ENCODE measurements around the gene RAPGEF4. TPM values are rescaled to one million over a fixed set of nuclear protein-coding genes. Genes with fewer than 3 reads are reported as not detected.

The RAPGEF4 gene
- total and polyA plus RNA-seq, 2 of the 4 experiments (the other 2 are of a cell fraction): 1.7 to 3.2 TPM

DNA sequence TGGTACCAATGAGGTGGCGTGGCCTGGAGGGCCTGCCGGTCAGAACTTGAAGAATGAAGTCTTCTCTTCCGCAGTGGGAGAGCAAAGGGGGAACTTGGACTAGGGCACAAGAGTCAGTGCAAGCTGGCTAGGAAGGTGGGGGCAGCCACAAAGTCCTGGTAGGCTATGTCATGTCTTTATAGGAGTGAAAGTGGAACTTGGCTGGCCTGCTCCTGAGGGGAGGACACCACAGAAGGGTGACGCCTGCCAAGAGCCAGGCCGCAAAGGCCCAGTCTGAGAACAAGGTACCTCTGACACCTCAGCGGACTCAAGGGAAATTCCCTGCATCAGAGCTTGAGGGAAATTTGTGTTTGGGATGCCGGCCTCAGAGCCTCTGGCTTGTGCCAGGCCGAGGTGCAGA, 307.8 kb downstream of the RAPGEF4 start:
- no peak overlapping the region; the same call in 1 of the 2 replicates for H3K4me2 ChIP-seq (ENCODE audit: low read depth, low read length)
- peak overlapping the region; percentile 39; the same call in 1 of the 2 replicates for H4K91ac ChIP-seq (ENCODE audit: insufficient read depth, low read depth, low read length)
- no peak overlapping the region for H3K4me3 ChIP-seq (ENCODE audit: insufficient read depth, low read depth, low read length)
- WGBS, 2 experiments (ENCODE audit: extremely low coverage in 2 of 2, insufficient read length in 1 of 2): 100% methylated on average over 3 of the region's 8 CpGs; no CpG with 5 or more reads in 1 of the 2 experiments
- no TSS peak for BruUV-seq (replicated peaks)
- ATAC-seq (ENCODE audit: low read depth) (no peak), DNase-seq (no peak)
- no peak overlapping the region for H2BK5ac ChIP-seq (ENCODE audit: low read depth, low read length, poor library complexity, severe bottlenecking)
- in situ Hi-C loops (cut with MboI; ENCODE audit: low sequenced_read_pairs): loop anchor here (25.0 kb wide), 1 partner anchor 319 kb away; the partner anchor contains the start of gene CDCA7
- peak overlapping the region; percentile 38; the same call in 1 of the 2 replicates for H2BK120ac ChIP-seq (ENCODE audit: low read depth, low read length)
- no peaks in the 10 kb centered on the region for H3K36me3 ChIP-seq (ENCODE audit: control insufficient read depth, insufficient read depth, low read length)
- H3K18ac ChIP-seq (ENCODE audit: low read depth, low read length): peak overlapping the region; percentile 67
- peaks cover 8% of the 10 kb centered on the region for H3K9me1 ChIP-seq (ENCODE audit: insufficient read depth, low read length)
- H3K27ac ChIP-seq (ENCODE audit: insufficient read depth, low read length): no peak overlapping the region
- no peak overlapping the region for H2AFZ ChIP-seq (replicated peaks; ENCODE audit: low read length, poor library complexity)
- H3K9ac ChIP-seq (ENCODE audit: low read depth, low read length): no peak overlapping the region
- peak overlapping the region; percentile 71; the same call in 1 of the 2 replicates for H4K5ac ChIP-seq (ENCODE audit: low read depth, low read length)
- peaks cover 20% of the 10 kb centered on the region for H3K4me1 ChIP-seq (ENCODE audit: control insufficient read depth, insufficient read depth, low read length)
- H3K9me3 ChIP-seq (ENCODE audit: control insufficient read depth, insufficient read depth, low read length): no peaks in the 10 kb centered on the region
- no peak for TF ChIP-seq NFE2L2 (IDR thresholded peaks at IDR 0.05; ENCODE audit: low read depth, low read length)
- H3K27me3 ChIP-seq (ENCODE audit: control insufficient read depth, insufficient read depth, low read length): no peaks in the 10 kb centered on the region
- 0 out of 3 replicates have a peak overlapping the region, but pooled peaks have one; percentile 6 for H2BK15ac ChIP-seq (ENCODE audit: low read depth, low read length)
- H2BK20ac ChIP-seq (ENCODE audit: low read depth, low read length): 0 out of 2 replicates have a peak overlapping the region, but pooled peaks have one; percentile 22
- H3K23ac ChIP-seq (ENCODE audit: low read depth, low read length): no peak overlapping the region
- intact Hi-C loops (cut with micrococcal nuclease): no loop called here
- ChIA-PET CTCF (no interaction called here), POLR2A (ENCODE audit: unreplicated experiment) (no interaction called here)
- no peak overlapping the region for H2AK9ac ChIP-seq (replicated peaks; ENCODE audit: low read depth, low read length, poor library complexity)
- no peaks in the 10 kb centered on the region for H4K20me1 ChIP-seq (ENCODE audit: insufficient read depth, low read length)
- no peak overlapping the region for H3K56ac ChIP-seq (ENCODE audit: extremely low read depth, insufficient read depth, low read length)
- H3K4ac ChIP-seq (ENCODE audit: low read depth, low read length): peak overlapping the region; percentile 50
- dilution Hi-C loops (cut with HindIII; ENCODE audit: low sequenced_read_pairs, unreplicated experiment): no loop called here
- no peaks in the 10 kb centered on the region for H3K79me1 ChIP-seq (ENCODE audit: low read depth in 1 of 2, low read length in 2 of 2)
- no peak overlapping the region for H4K8ac ChIP-seq (ENCODE audit: low read depth in 2 of 2, low read length in 2 of 2)
- no peak overlapping the region for H3K14ac ChIP-seq (replicated peaks; ENCODE audit: low read depth, low read length)
- H2AK5ac ChIP-seq (ENCODE audit: low read depth, low read length): peak overlapping the region; percentile 40

All from IMR-90 (cell line).